K562 (cell line): Measurements from ENCODE around the gene TMED7. TPM values are rescaled to one million over a fixed set of nuclear protein-coding genes. Genes with fewer than 3 reads are reported as not detected.

Experiments used
- ATAC-seq: fragments of 200-7000 bp; cut with Tn5 transposase; 3 replicates; pipeline ENCODE4 v1.9.1; 2020; ENCODE audit warnings: moderate library complexity
- BruUV-seq: library from RNA; stranded (reverse); fragments of 400-500 nt; replicated peaks from 2 replicates; lab custom pipeline; 2021; lab: Mats Ljungman, UMichigan
- CTCF ChIA-PET: fragments of 300-600 bp; formaldehyde crosslinking; extraction: SDS; loops from one replicate; lab custom pipeline; 2021; ENCODE audit warnings: low intra/inter-chr PET ratio; lab: Yijun Ruan, JAX
- POLR2A ChIA-PET: fragments of 300-600, 350-650 bp; sonication (Branson Sonifier 250); formaldehyde crosslinking; extraction: SDS; loops from one replicate; lab custom pipeline; 2021; ENCODE audit warnings: antibody characterized with exemption, inconsistent platforms; lab: Yijun Ruan, JAX
- DNase-seq, 4 experiments: peaks; one replicate each; pipeline versions ENCODE4 v3.0.0 to v3.0.0-alpha.2; 2011 to 2018; ENCODE audit warnings: low spot score in 3 of 4, mixed read lengths in 3 of 4; ENCODE audit errors: extremely low read depth in 1 of 4
- FAIRE-seq: peaks from 2 replicates; lab custom pipeline; 2011; peaks lifted over from hg19 to GRCh38; lab: Jason Lieb, UNC
- H2AFZ ChIP-seq: 2 replicates; pipeline ENCODE4 v1.6.0; 2011; ENCODE audit warnings: low read depth, low read length, control low read depth, inconsistent platforms
- H3K27ac ChIP-seq: fragments of 200-600 bp; 3 replicates; pipeline ENCODE4 v1.8.0; 2011; ENCODE audit warnings: low read depth, mild to moderate bottlenecking, control low read depth, inconsistent platforms, low read length, moderate library complexity, mixed read lengths; ENCODE audit errors: extremely low read depth
- H3K27me3 ChIP-seq, 2 experiments: fragments of 300-600 bp in 1 of 2; 2 replicates in 1 of 2; 3 replicates in 1 of 2; pipeline versions ENCODE4 v1.6.0 to v1.8.0; 2011; ENCODE audit warnings: inconsistent platforms in 2 of 2, low read length in 2 of 2, mild to moderate bottlenecking in 1 of 2, mixed read lengths in 1 of 2, moderate library complexity in 1 of 2; ENCODE audit not compliant: control insufficient read depth in 2 of 2, insufficient read depth in 2 of 2
- H3K36me3 ChIP-seq: fragments of 300-600 bp; 3 replicates; pipeline ENCODE4 v1.8.0; 2011; ENCODE audit warnings: mild to moderate bottlenecking, low read length, inconsistent platforms; ENCODE audit not compliant: control insufficient read depth, insufficient read depth
- H3K4me1 ChIP-seq, 2 experiments: fragments of 200-600 bp in 1 of 2; replicated peaks in 1 of 2; 2 replicates in 1 of 2; 3 replicates in 1 of 2; pipeline versions ENCODE4 v1.5.1 to v1.8.0; 2011; ENCODE audit warnings: inconsistent platforms in 2 of 2, low read length in 2 of 2, mild to moderate bottlenecking in 1 of 2, mixed read lengths in 1 of 2, moderate library complexity in 1 of 2; ENCODE audit not compliant: control insufficient read depth in 2 of 2, insufficient read depth in 2 of 2
- H3K4me2 ChIP-seq: 2 replicates; pipeline ENCODE4 v1.6.1; 2011; ENCODE audit warnings: low read length, control low read depth, inconsistent platforms, mixed read lengths; ENCODE audit not compliant: insufficient read depth
- H3K4me3 ChIP-seq: fragments of 200-600 bp; sonication (generic), shearing (Covaris generic); 2 replicates; pipeline ENCODE4 v1.5.1; 2016; ENCODE audit warnings: control low read depth, inconsistent platforms
- H3K79me2 ChIP-seq: fragments of 200-600 bp; 3 replicates; pipeline ENCODE4 v1.8.0; 2011; ENCODE audit warnings: low read length, inconsistent platforms; ENCODE audit not compliant: control insufficient read depth, insufficient read depth
- H3K9ac ChIP-seq, 2 experiments: 2 replicates each; pipeline versions ENCODE4 v1.6.0 to v1.6.1; 2011; ENCODE audit warnings: low read depth in 2 of 2, low read length in 2 of 2, control low read depth in 1 of 2, inconsistent platforms in 1 of 2, mild to moderate bottlenecking in 1 of 2, mixed read lengths in 1 of 2; ENCODE audit not compliant: insufficient read depth in 1 of 2
- H3K9me1 ChIP-seq: one replicate; pipeline ENCODE4 v1.6.0; 2011; ENCODE audit warnings: inconsistent platforms, mild to moderate bottlenecking, low read length, moderate library complexity; ENCODE audit not compliant: control insufficient read depth, insufficient read depth
- H3K9me3 ChIP-seq: replicated peaks from 2 replicates; pipeline ENCODE4 v1.5.1; 2011; ENCODE audit warnings: low read depth, low read length, inconsistent platforms; ENCODE audit not compliant: control insufficient read depth, insufficient read depth
- H4K20me1 ChIP-seq: replicated peaks from 2 replicates; pipeline ENCODE4 v1.6.1; 2011; ENCODE audit warnings: low read length, inconsistent platforms, mixed read lengths; ENCODE audit not compliant: control insufficient read depth, insufficient read depth
- CBFA2T2 ChIP-seq: fragments of 450-650 bp; conservative IDR thresholded peaks from 2 replicates; pipeline ENCODE4 v1.6.1; 2017; ENCODE audit warnings: mild to moderate bottlenecking
- CBFA2T3 ChIP-seq: fragments of 450-650 bp; IDR thresholded peaks from 2 replicates; pipeline ENCODE4 v1.6.1; 2017
- ELF4 ChIP-seq: fragments of 450-650 bp; formaldehyde crosslinking; IDR thresholded peaks from 2 replicates; pipeline ENCODE4 v1.4.0; 2022; ENCODE audit warnings: missing genetic modification characterization
- NCOR1 ChIP-seq: fragments of 450-650 bp; IDR thresholded peaks from 2 replicates; pipeline ENCODE4 v1.6.1; 2016; ENCODE audit warnings: mild to moderate bottlenecking, moderate library complexity
- PKNOX1 ChIP-seq: fragments of 450-650 bp; IDR thresholded peaks from 2 replicates; pipeline ENCODE4 v1.6.1; 2016
- TAL1 ChIP-seq: fragments of 450-650 bp; IDR thresholded peaks from 2 replicates; pipeline ENCODE4 v1.6.1; 2016; ENCODE audit warnings: mild to moderate bottlenecking
- TCF3 ChIP-seq: sonication (generic); formaldehyde crosslinking; IDR thresholded peaks from 2 replicates; pipeline ENCODE4 v1.4.0; 2020; ENCODE audit warnings: mild to moderate bottlenecking, missing genetic modification reagents
- WGBS: fragments of 100-300 bp; shearing (Covaris generic); methylation state at CpG from one replicate; pipeline ENCODE4 v1.1.6; 2016; ENCODE audit warnings: low coverage, mixed read lengths; ENCODE audit not compliant: insufficient coverage; ENCODE audit errors: missing lambda C conversion rate; 5-methylcytosine and 5-hydroxymethylcytosine counted together
- in situ Hi-C: fragments of 300-500 bp; cut with MboI; formaldehyde crosslinking; loops from 4 replicates; pipeline ENCODE4 v1.15.0; 2018; ENCODE audit warnings: inconsistent platforms, mixed read lengths
- intact Hi-C: fragments of 100-400 bp; cut with micrococcal nuclease; formaldehyde crosslinking; loops from 2 replicates; pipeline ENCODE4 v1.14.2; 2022
- polyA plus RNA-seq, 8 experiments: library from polyadenylated mRNA; depleted of rRNA in 4 of 8; stranded (reverse) in 5 of 8; unstranded in 3 of 8; fragments of >200 nt; fragmentation: Nextera tagmentation in 2 of 8; fragmentation: Illumina TruSeq in 1 of 8; extraction: Ambion mirVana in 2 of 8; extraction: Trizol in 1 of 8; gene quantifications; 2 replicates each; pipeline versions ENCODE4 v1.2.1 to v1.2.3, GENCODE V29; 2011 to 2014; ENCODE audit warnings: inconsistent platforms in 1 of 8, missing spikeins in 1 of 8
- total RNA-seq, 7 experiments: library from RNA; depleted of rRNA in 6 of 7; stranded (reverse); fragments of >200 nt in 6 of 7; fragmentation: Illumina TruSeq in 2 of 7; extraction: Trizol in 2 of 7; gene quantifications; 2 replicates each; pipeline versions ENCODE4 v1.2.1 to v1.2.3, GENCODE V29; 2011 to 2021; ENCODE audit warnings: low replicate concordance in 1 of 7
- TF ChIP-seq, protein P1 (sequence below): sonication (generic); formaldehyde crosslinking; IDR thresholded peaks from 2 replicates; pipeline ENCODE4 v1.8.0; 2022; ENCODE audit warnings: mild to moderate bottlenecking, missing genetic modification reagents

Gene TMED7
- total and polyA plus RNA-seq, 9 of the 15 experiments (the other 6 are each of a cell fraction or from before 2014, with no cell fraction given) = 15.9 to 93.4 (median 41.7) TPM

GRCh38 chr5:115623658-115624057, 2.2 kb downstream of the TMED7 start (continued):
- TF ChIP-seq, protein P1, sequence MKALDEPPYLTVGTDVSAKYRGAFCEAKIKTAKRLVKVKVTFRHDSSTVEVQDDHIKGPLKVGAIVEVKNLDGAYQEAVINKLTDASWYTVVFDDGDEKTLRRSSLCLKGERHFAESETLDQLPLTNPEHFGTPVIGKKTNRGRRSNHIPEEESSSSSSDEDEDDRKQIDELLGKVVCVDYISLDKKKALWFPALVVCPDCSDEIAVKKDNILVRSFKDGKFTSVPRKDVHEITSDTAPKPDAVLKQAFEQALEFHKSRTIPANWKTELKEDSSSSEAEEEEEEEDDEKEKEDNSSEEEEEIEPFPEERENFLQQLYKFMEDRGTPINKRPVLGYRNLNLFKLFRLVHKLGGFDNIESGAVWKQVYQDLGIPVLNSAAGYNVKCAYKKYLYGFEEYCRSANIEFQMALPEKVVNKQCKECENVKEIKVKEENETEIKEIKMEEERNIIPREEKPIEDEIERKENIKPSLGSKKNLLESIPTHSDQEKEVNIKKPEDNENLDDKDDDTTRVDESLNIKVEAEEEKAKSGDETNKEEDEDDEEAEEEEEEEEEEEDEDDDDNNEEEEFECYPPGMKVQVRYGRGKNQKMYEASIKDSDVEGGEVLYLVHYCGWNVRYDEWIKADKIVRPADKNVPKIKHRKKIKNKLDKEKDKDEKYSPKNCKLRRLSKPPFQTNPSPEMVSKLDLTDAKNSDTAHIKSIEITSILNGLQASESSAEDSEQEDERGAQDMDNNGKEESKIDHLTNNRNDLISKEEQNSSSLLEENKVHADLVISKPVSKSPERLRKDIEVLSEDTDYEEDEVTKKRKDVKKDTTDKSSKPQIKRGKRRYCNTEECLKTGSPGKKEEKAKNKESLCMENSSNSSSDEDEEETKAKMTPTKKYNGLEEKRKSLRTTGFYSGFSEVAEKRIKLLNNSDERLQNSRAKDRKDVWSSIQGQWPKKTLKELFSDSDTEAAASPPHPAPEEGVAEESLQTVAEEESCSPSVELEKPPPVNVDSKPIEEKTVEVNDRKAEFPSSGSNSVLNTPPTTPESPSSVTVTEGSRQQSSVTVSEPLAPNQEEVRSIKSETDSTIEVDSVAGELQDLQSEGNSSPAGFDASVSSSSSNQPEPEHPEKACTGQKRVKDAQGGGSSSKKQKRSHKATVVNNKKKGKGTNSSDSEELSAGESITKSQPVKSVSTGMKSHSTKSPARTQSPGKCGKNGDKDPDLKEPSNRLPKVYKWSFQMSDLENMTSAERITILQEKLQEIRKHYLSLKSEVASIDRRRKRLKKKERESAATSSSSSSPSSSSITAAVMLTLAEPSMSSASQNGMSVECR = no peak
- TF ChIP-seq ELF4 (CRISPR knock-in tag) = no peak

DNA sequence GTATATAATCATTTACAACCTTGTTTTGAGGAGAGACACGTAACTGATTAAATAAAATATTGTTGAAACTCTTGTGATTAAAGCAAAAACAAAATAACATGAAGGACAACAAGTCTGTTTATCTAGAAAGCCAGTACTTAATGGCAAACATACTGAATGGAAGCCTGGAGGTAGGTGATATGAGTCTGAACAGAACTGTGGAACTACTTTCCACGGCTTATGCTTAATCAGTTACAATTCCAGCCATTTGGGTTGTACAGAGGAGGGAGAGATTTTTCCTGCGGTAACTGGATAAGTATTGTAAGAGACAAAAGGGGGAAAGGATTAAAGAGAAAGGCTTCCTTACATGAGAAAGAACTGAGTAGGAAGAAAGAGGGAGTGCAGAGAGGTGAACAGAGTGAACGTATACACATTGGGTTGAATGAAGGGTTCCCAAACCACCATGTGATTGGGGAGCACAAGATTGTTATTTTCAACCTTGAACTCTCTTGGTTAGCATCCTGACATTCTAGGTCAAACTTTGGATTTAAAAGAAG, 4.4 kb downstream of the TMED7 start:
- peak overlapping the region; percentile 62 for H3K4me2 ChIP-seq
- intact Hi-C loops = no loop called here
- no peaks in the 10 kb centered on the region for H3K27me3 ChIP-seq
- peaks cover 16% of the 10 kb centered on the region for H4K20me1 ChIP-seq
- peaks cover 8% of the 10 kb centered on the region for H3K9me1 ChIP-seq
- no peak overlapping the region for H2AFZ ChIP-seq
- H3K36me3 ChIP-seq = peaks cover 73% of the 10 kb centered on the region
- 28% methylated on average over 4 of the region's 4 CpGs for WGBS
- TF ChIP-seq NCOR1 (0 out of 2 replicates have a peak, but pooled peaks have one; percentile 18), CBFA2T2 (peak; percentile 51), CBFA2T3 (peak; percentile 74), PKNOX1 (no peak), TCF3 (CRISPR knock-in tag) (peak; percentile 39; the same call in 1 of the 2 replicates), TAL1 (peak; percentile 53; the same call in 1 of the 2 replicates)
- TF ChIP-seq, all 486 proteins: peak for 5
- CTCF ChIA-PET = no interaction called here
- peaks cover 77% of the 10 kb centered on the region for H3K79me2 ChIP-seq
- POLR2A ChIA-PET = no interaction called here
- FAIRE-seq (no peak), DNase-seq (peak in 1 of 4 experiments; percentile 17), ATAC-seq (no peak)
- H3K9me3 ChIP-seq = no peaks in the 10 kb centered on the region
- in situ Hi-C loops = no loop called here
- H3K4me1 ChIP-seq = peaks cover 9 to 19% of the 10 kb centered on the region in 2 experiments; a peak in 4 of 5 replicates
- BruUV-seq = no TSS peak
- peak overlapping the region; percentile 45; the same call in 2 of the 3 replicates for H3K27ac ChIP-seq
- H3K9ac ChIP-seq = peak overlapping the region in 1 of 2 experiments; percentile 24; a peak in 1 of 4 replicates
- no peak overlapping the region for H3K4me3 ChIP-seq
